Osteocyte (in vitro differentiated cells): ENCODE data around the gene EPYC. TPM values are rescaled to one million over a fixed set of nuclear protein-coding genes. Genes with fewer than 3 reads are reported as not detected.

ENCODE experiments used
- DNase-seq: peaks from one replicate; pipeline ENCODE4 v3.0.0; 2021; ENCODE audit warnings: mixed read lengths; ENCODE audit not compliant: unreplicated experiment; ENCODE audit errors: extremely low spot score
- H3K27ac Mint-ChIP-seq: one replicate; pipeline ENCODE4 v1.8.0; 2021; ENCODE audit warnings: mild to moderate bottlenecking, mixed read lengths; ENCODE audit not compliant: unreplicated experiment
- H3K27me3 Mint-ChIP-seq: one replicate; pipeline ENCODE4 v1.8.0; 2021; ENCODE audit warnings: mixed read lengths; ENCODE audit not compliant: unreplicated experiment
- H3K36me3 Mint-ChIP-seq: one replicate; pipeline ENCODE4 v1.8.0; 2021; ENCODE audit warnings: mixed read lengths; ENCODE audit not compliant: unreplicated experiment
- H3K4me1 Mint-ChIP-seq: one replicate; pipeline ENCODE4 v1.8.0; 2021; ENCODE audit warnings: mixed read lengths; ENCODE audit not compliant: unreplicated experiment
- H3K4me3 Mint-ChIP-seq: one replicate; pipeline ENCODE4 v1.8.0; 2021; ENCODE audit warnings: mild to moderate bottlenecking, moderate library complexity, mixed read lengths; ENCODE audit not compliant: unreplicated experiment
- H3K9me3 Mint-ChIP-seq: one replicate; pipeline ENCODE4 v1.8.0; 2021; ENCODE audit warnings: mixed read lengths; ENCODE audit not compliant: unreplicated experiment
- total RNA-seq: library from RNA; stranded (reverse); gene quantifications from 2 replicates; pipeline ENCODE4 v1.2.1, GENCODE V29; 2021
- TF ChIP-seq, protein P1 (sequence below): fragments of 200-600 bp; sonication (generic); IDR thresholded peaks from 2 replicates; pipeline ENCODE4 v1.5.0; 2021; ENCODE audit warnings: antibody characterized with exemption, mild to moderate bottlenecking, moderate library complexity

Gene EPYC
- total RNA-seq, 1 donor from 2014 or later, result not detected

DNA sequence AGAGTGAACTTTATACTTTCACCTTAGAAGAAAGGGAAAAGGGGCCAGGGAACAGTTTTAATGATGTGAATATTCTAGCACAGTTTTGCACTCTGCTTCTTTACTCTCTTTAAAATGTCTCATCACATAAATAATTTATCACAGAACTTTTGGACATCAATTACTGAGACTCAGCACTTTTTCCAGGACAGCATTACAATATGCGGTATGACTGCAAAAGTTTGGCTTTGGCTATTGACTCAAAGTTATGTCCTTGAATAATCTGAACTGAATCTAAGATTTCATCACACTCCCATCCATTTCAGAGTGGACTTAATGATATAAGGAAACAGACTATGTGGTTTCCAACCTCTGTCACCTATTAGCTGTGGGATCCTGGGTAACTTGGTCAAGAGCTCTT, 61.5 kb downstream of the EPYC start:
- H3K9me3 Mint-ChIP-seq, result no peaks in the 10 kb centered on the region
- peaks cover 4% of the 10 kb centered on the region for H3K4me1 Mint-ChIP-seq
- TF ChIP-seq, protein P1, sequence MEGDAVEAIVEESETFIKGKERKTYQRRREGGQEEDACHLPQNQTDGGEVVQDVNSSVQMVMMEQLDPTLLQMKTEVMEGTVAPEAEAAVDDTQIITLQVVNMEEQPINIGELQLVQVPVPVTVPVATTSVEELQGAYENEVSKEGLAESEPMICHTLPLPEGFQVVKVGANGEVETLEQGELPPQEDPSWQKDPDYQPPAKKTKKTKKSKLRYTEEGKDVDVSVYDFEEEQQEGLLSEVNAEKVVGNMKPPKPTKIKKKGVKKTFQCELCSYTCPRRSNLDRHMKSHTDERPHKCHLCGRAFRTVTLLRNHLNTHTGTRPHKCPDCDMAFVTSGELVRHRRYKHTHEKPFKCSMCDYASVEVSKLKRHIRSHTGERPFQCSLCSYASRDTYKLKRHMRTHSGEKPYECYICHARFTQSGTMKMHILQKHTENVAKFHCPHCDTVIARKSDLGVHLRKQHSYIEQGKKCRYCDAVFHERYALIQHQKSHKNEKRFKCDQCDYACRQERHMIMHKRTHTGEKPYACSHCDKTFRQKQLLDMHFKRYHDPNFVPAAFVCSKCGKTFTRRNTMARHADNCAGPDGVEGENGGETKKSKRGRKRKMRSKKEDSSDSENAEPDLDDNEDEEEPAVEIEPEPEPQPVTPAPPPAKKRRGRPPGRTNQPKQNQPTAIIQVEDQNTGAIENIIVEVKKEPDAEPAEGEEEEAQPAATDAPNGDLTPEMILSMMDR, result no peak
- no peaks in the 10 kb centered on the region for H3K36me3 Mint-ChIP-seq
- no peak overlapping the region for H3K4me3 Mint-ChIP-seq
- no peak overlapping the region for H3K27ac Mint-ChIP-seq
- DNase-seq, result no peak
- peaks cover 3% of the 10 kb centered on the region for H3K27me3 Mint-ChIP-seq

- DNase-seq, result no peak
- Mint-ChIP-seq H3K9me3 (no peaks in the 10 kb centered on the region), H3K4me3 (no peak overlapping the region), H3K27me3 (peaks cover 3% of the 10 kb centered on the region), H3K4me1 (peaks cover 18% of the 10 kb centered on the region), H3K36me3 (no peaks in the 10 kb centered on the region), H3K27ac (no peak overlapping the region)
- TF ChIP-seq, protein P1, result peak; percentile 83
These were observed 63.8 kb downstream of the EPYC start for GRCh38 chr12:90940872-90941499.

- Mint-ChIP-seq H3K9me3 (no peaks in the 10 kb centered on the region), H3K4me3 (no peak overlapping the region), H3K4me1 (peaks cover 18% of the 10 kb centered on the region), H3K27me3 (peaks cover 3% of the 10 kb centered on the region), H3K27ac (no peak overlapping the region), H3K36me3 (no peaks in the 10 kb centered on the region)
- no peak for DNase-seq
- TF ChIP-seq, protein P1, result no peak
These were observed 65.4 kb downstream of the EPYC start for GRCh38 chr12:90939382-90939781.

DNA sequence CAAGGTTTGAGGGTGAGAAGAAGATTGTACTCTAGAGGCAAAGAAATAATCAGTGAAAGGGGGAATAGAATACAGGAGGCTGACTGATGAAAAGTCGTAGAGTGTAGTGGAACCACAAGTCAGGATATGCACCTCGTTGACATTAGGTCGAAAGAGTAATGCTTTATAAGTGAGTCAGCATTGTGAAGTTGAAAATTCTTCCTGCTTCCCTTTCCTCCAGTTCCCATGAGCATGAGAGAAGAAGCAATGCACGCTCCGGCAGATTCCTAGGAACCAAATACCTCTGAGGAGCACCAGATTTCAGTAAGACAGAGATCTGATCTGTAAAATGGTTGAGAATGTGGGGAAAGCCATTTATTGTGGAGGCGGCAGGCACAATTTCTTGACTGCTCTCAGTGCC, 66.3 kb downstream of the EPYC start:
- TF ChIP-seq, protein P1, result no peak
- no peak overlapping the region for H3K27ac Mint-ChIP-seq
- no peak for DNase-seq
- H3K4me3 Mint-ChIP-seq, result no peak overlapping the region
- peaks cover 18% of the 10 kb centered on the region for H3K4me1 Mint-ChIP-seq
- no peaks in the 10 kb centered on the region for H3K36me3 Mint-ChIP-seq
- peaks cover 4% of the 10 kb centered on the region for H3K9me3 Mint-ChIP-seq
- H3K27me3 Mint-ChIP-seq, result peaks cover 3% of the 10 kb centered on the region

GRCh38 chr12:90937651-90938050, 67.1 kb downstream of the EPYC start:
- H3K9me3 Mint-ChIP-seq, result peaks cover 7% of the 10 kb centered on the region
- H3K27ac Mint-ChIP-seq, result no peak overlapping the region
- H3K27me3 Mint-ChIP-seq, result no peaks in the 10 kb centered on the region
- H3K36me3 Mint-ChIP-seq, result no peaks in the 10 kb centered on the region
- TF ChIP-seq, protein P1, result no peak
- no peak overlapping the region for H3K4me3 Mint-ChIP-seq
- no peak for DNase-seq
- H3K4me1 Mint-ChIP-seq, result peaks cover 18% of the 10 kb centered on the region
